Measurements from ENCODE around the gene SLC34A1. TPM values are rescaled to one million over a fixed set of nuclear protein-coding genes. Genes with fewer than 3 reads are reported as not detected.

SLC34A1 gene
- total RNA-seq, 3 donors from 2014 or later: not detected

Other genes starting within 250 kb of the SLC34A1 start
- gene RAB24, start 80.7 kb upstream of the SLC34A1 start, total RNA-seq: 10 to 100 TPM; 26.3 to 29.8 (median 27.5) TPM
- 100 to 1,000 TPM; 293 to 372 (median 302) TPM for gene PRELID1, start 80.6 kb upstream of the SLC34A1 start, total RNA-seq
- gene MXD3, start 72.5 kb upstream of the SLC34A1 start, total RNA-seq: 1 to 10 TPM; 3.7 to 5.1 (median 4.3) TPM
- gene LMAN2, start 32.8 kb upstream of the SLC34A1 start, total RNA-seq: 100 to 1,000 TPM; 120 to 129 (median 127) TPM
- gene RGS14, start 26.5 kb upstream of the SLC34A1 start, total RNA-seq: 10 to 100 TPM; 43.7 to 62.3 (median 46.2) TPM
- not detected for gene PFN3, start 16.2 kb downstream of the SLC34A1 start, total RNA-seq
- gene F12, start 25.1 kb downstream of the SLC34A1 start, total RNA-seq: 1 to 10 TPM; 1.7 to 5.7 (median 3.1) TPM
- 100 to 1,000 TPM; 140 to 163 (median 158) TPM for gene GRK6, start 42.2 kb downstream of the SLC34A1 start, total RNA-seq
- gene PRR7, start 62.4 kb downstream of the SLC34A1 start, total RNA-seq: 10 to 100 TPM; 11.7 to 19.8 (median 14.2) TPM
- 10 to 100 TPM; 16.6 to 48.5 (median 21.6) TPM for gene DBN1, start 89.2 kb downstream of the SLC34A1 start, total RNA-seq
- gene PDLIM7, start 113.2 kb downstream of the SLC34A1 start, total RNA-seq: 10 to 100 TPM; 18.0 to 22.1 (median 19.0) TPM
- gene DOK3, start 125.4 kb downstream of the SLC34A1 start, total RNA-seq: 1 to 10 TPM; 8.2 to 9.2 (median 8.7) TPM
- 100 to 1,000 TPM; 203 to 220 (median 207) TPM for gene DDX41, start 132.5 kb downstream of the SLC34A1 start, total RNA-seq
- 10 to 100 TPM; 54.7 to 63.7 (median 62.1) TPM for gene FAM193B, start 170.1 kb downstream of the SLC34A1 start, total RNA-seq
- 100 to 1,000 TPM; 178 to 208 (median 199) TPM for gene TMED9, start 207.8 kb downstream of the SLC34A1 start, total RNA-seq
- gene B4GALT7, start 215.7 kb downstream of the SLC34A1 start, total RNA-seq: 10 to 100 TPM; 35.5 to 40.5 (median 37.0) TPM